HEK293 (cell line): ENCODE measurements around the gene PARK7.
A peak's percentile ranks its signal among the peaks of the same experiment; 100 is the strongest.

ENCODE experiments used
- FEZF1 ChIP-seq: fragments of 450-650 bp; formaldehyde crosslinking; IDR thresholded peaks from 2 replicates; pipeline ENCODE4 v1.5.1; 2016; ENCODE audit warnings: missing biosample characterization, missing genetic modification characterization
- GLIS1 ChIP-seq: fragments of 450-650 bp; formaldehyde crosslinking; IDR thresholded peaks from 2 replicates; pipeline ENCODE4 v1.5.1; 2016; ENCODE audit warnings: missing biosample characterization, missing genetic modification characterization
- KLF17 ChIP-seq: fragments of 450-650 bp; formaldehyde crosslinking; IDR thresholded peaks from 2 replicates; pipeline ENCODE4 v1.5.1; 2016; ENCODE audit warnings: missing biosample characterization, missing genetic modification characterization
- PATZ1 ChIP-seq: fragments of 450-650 bp; formaldehyde crosslinking; IDR thresholded peaks from 2 replicates; pipeline ENCODE4 v1.5.1; 2016; ENCODE audit warnings: missing biosample characterization, missing genetic modification characterization
- PRDM10 ChIP-seq: fragments of 450-650 bp; formaldehyde crosslinking; IDR thresholded peaks from 2 replicates; pipeline ENCODE4 v1.5.1; 2016; ENCODE audit warnings: missing biosample characterization, missing genetic modification characterization
- RBAK ChIP-seq: fragments of 450-650 bp; formaldehyde crosslinking; IDR thresholded peaks from 2 replicates; pipeline ENCODE4 v1.5.1; 2016; ENCODE audit warnings: missing biosample characterization, missing genetic modification characterization
- SETDB1 ChIP-seq: IDR thresholded peaks from one replicate; pipeline ENCODE4 v1.6.1; 2017; ENCODE audit warnings: mild to moderate bottlenecking, low read length, moderate library complexity, mixed read lengths; ENCODE audit not compliant: insufficient read length
- WT1 ChIP-seq: fragments of 450-650 bp; formaldehyde crosslinking; IDR thresholded peaks from 2 replicates; pipeline ENCODE4 v1.5.1; 2016; ENCODE audit warnings: missing biosample characterization, missing genetic modification characterization
- ZBTB1 ChIP-seq: fragments of 450-650 bp; formaldehyde crosslinking; IDR thresholded peaks from 2 replicates; pipeline ENCODE4 v1.5.1; 2016; ENCODE audit warnings: missing biosample characterization, missing genetic modification characterization
- ZBTB10 ChIP-seq: fragments of 450-650 bp; formaldehyde crosslinking; IDR thresholded peaks from 2 replicates; pipeline ENCODE4 v1.5.1; 2016; ENCODE audit warnings: missing biosample characterization, missing genetic modification characterization
- ZBTB44 ChIP-seq: fragments of 450-650 bp; IDR thresholded peaks from 2 replicates; pipeline ENCODE4 v1.5.1; 2018; ENCODE audit warnings: missing biosample characterization, mild to moderate bottlenecking, missing genetic modification characterization
- ZBTB6 ChIP-seq: fragments of 450-650 bp; formaldehyde crosslinking; IDR thresholded peaks from 2 replicates; pipeline ENCODE4 v1.5.1; 2017; ENCODE audit warnings: missing biosample characterization, missing genetic modification characterization
- ZNF155 ChIP-seq: fragments of 450-650 bp; formaldehyde crosslinking; IDR thresholded peaks from 2 replicates; pipeline ENCODE4 v1.5.1; 2016; ENCODE audit warnings: missing biosample characterization, missing genetic modification characterization
- ZNF335 ChIP-seq: fragments of 450-650 bp; formaldehyde crosslinking; conservative IDR thresholded peaks from 2 replicates; pipeline ENCODE4 v1.5.1; 2016; ENCODE audit warnings: missing biosample characterization, missing genetic modification characterization
- ZNF350 ChIP-seq: fragments of 450-650 bp; formaldehyde crosslinking; IDR thresholded peaks from 2 replicates; pipeline ENCODE4 v1.5.0; 2017; ENCODE audit warnings: missing biosample characterization, mild to moderate bottlenecking, missing genetic modification characterization
- ZNF48 ChIP-seq: fragments of 450-650 bp; formaldehyde crosslinking; IDR thresholded peaks from 2 replicates; pipeline ENCODE4 v1.5.1; 2016; ENCODE audit warnings: missing biosample characterization, missing genetic modification characterization
- ZNF518A ChIP-seq: fragments of 450-650 bp; formaldehyde crosslinking; conservative IDR thresholded peaks from 2 replicates; pipeline ENCODE4 v1.5.1; 2016; ENCODE audit warnings: low read depth, missing biosample characterization, missing genetic modification characterization
- ZNF660 ChIP-seq: fragments of 450-650 bp; IDR thresholded peaks from 2 replicates; pipeline ENCODE4 v1.5.1; 2018; ENCODE audit warnings: missing biosample characterization, mild to moderate bottlenecking, missing genetic modification characterization
- ZSCAN16 ChIP-seq: fragments of 450-650 bp; formaldehyde crosslinking; IDR thresholded peaks from 2 replicates; pipeline ENCODE4 v1.5.1; 2016; ENCODE audit warnings: missing biosample characterization, missing genetic modification characterization
- ZXDB ChIP-seq: fragments of 450-650 bp; formaldehyde crosslinking; IDR thresholded peaks from 2 replicates; pipeline ENCODE4 v1.5.1; 2016; ENCODE audit warnings: missing biosample characterization, missing genetic modification characterization

PARK7 gene

GRCh38 chr1:8004803-8005573 lies 43.5 kb downstream of the PARK7 start (continued):
- peak; percentile 29; the same call in 1 of the 2 replicates for TF ChIP-seq ZNF518A (tag by site-specific recombination)
- peak; percentile 50; the same call in 1 of the 2 replicates for TF ChIP-seq ZXDB (tag by site-specific recombination)
- peak; percentile 83 for TF ChIP-seq ZBTB6 (tag by site-specific recombination)
- TF ChIP-seq ZSCAN16: peak; percentile 21; the same call in 1 of the 2 replicates
- TF ChIP-seq ZBTB44: peak; percentile 50; the same call in 1 of the 2 replicates
- no peak for TF ChIP-seq ZNF350
- peak; percentile 65 for TF ChIP-seq WT1 (tag by site-specific recombination)
- no peak for TF ChIP-seq ZBTB1
- TF ChIP-seq ZNF48 (tag by site-specific recombination): no peak
- no peak for TF ChIP-seq RBAK
- 0 out of 2 replicates have a peak, but pooled peaks have one; percentile 22 for TF ChIP-seq ZNF335 (tag by site-specific recombination)
- no peak for TF ChIP-seq ZNF155 (tag by site-specific recombination)
- peak; percentile 94 for TF ChIP-seq GLIS1 (tag by site-specific recombination)
- TF ChIP-seq ZNF660: peak; percentile 83
- TF ChIP-seq PRDM10: 0 out of 2 replicates have a peak, but pooled peaks have one; percentile 46
- TF ChIP-seq ZBTB10: no peak
- TF ChIP-seq KLF17: peak; percentile 43; the same call in 1 of the 2 replicates
- 0 out of 2 replicates have a peak, but pooled peaks have one; percentile 26 for TF ChIP-seq FEZF1 (tag by site-specific recombination)
- TF ChIP-seq SETDB1: no peak
- TF ChIP-seq PATZ1: 0 out of 2 replicates have a peak, but pooled peaks have one; percentile 21
